A673 (cell line): ENCODE data around the gene MDM2. TPM values are rescaled to one million over a fixed set of nuclear protein-coding genes. Genes with fewer than 3 reads are reported as not detected.

ENCODE experiments used
- BruUV-seq: library from RNA; stranded (reverse); fragments of 400-500 nt; replicated peaks from 2 replicates; lab custom pipeline; 2021; lab: Mats Ljungman, UMichigan
- CTCF ChIA-PET: fragments of 300-600 bp; sonication (Branson Sonifier 250); formaldehyde crosslinking; loops from one replicate; lab custom pipeline; 2022; ENCODE audit warnings: antibody characterized with exemption; lab: Charles Lee
- POLR2A ChIA-PET: fragments of 300-600 bp; sonication (Branson Sonifier 250); formaldehyde crosslinking; loops from one replicate; lab custom pipeline; 2022; ENCODE audit warnings: antibody characterized with exemption; ENCODE audit not compliant: low non-redundant PET; lab: Charles Lee
- DNase-seq: peaks from one replicate; pipeline ENCODE4 v3.0.0-alpha.2; 2015; ENCODE audit warnings: low spot score
- H3K27ac ChIP-seq: fragments of 200-600 bp; sonication (generic); 2 replicates; pipeline ENCODE4 v1.5.1; 2016; ENCODE audit warnings: mixed run types, low read depth, mild to moderate bottlenecking, mixed read lengths, antibody characterized with exemption, low read length; ENCODE audit not compliant: poor library complexity, severe bottlenecking
- H3K27me3 ChIP-seq: fragments of 200-600 bp; sonication (generic); replicated peaks from 2 replicates; pipeline ENCODE4 v1.6.1; 2017; ENCODE audit warnings: mixed run types, low read depth, mild to moderate bottlenecking, mixed read lengths, antibody characterized with exemption, low read length; ENCODE audit not compliant: insufficient read depth, poor library complexity
- H3K36me3 ChIP-seq: fragments of 200-600 bp; sonication (generic); 2 replicates; pipeline ENCODE4 v1.6.1; 2016; ENCODE audit warnings: mixed run types, mild to moderate bottlenecking, mixed read lengths, antibody characterized with exemption, low read length; ENCODE audit not compliant: insufficient read depth, poor library complexity, severe bottlenecking
- H3K4me1 ChIP-seq: fragments of 200-600 bp; sonication (generic); 2 replicates; pipeline ENCODE4 v1.6.1; 2017; ENCODE audit warnings: mixed run types, mild to moderate bottlenecking, mixed read lengths, antibody characterized with exemption, low read length; ENCODE audit not compliant: insufficient read depth, poor library complexity, severe bottlenecking
- H3K4me3 ChIP-seq: fragments of 200-600 bp; sonication (generic); 2 replicates; pipeline ENCODE4 v1.5.1; 2016; ENCODE audit warnings: low read depth, mixed run types, mild to moderate bottlenecking, mixed read lengths, low read length; ENCODE audit not compliant: poor library complexity, severe bottlenecking
- H3K9me3 ChIP-seq: fragments of 200-600 bp; sonication (generic); 2 replicates; pipeline ENCODE4 v1.6.1; 2016; ENCODE audit warnings: mixed run types, low read depth, mild to moderate bottlenecking, mixed read lengths, antibody characterized with exemption, low read length; ENCODE audit not compliant: poor library complexity, severe bottlenecking
- EZH2 ChIP-seq: fragments of 200-600 bp; sonication (generic); IDR thresholded peaks from 2 replicates; pipeline ENCODE4 v1.6.1; 2017; ENCODE audit warnings: borderline replicate concordance, low read depth, mild to moderate bottlenecking, mixed read lengths, antibody characterized with exemption, low read length; ENCODE audit not compliant: poor library complexity, severe bottlenecking
- intact Hi-C: fragments of 100-400 bp; cut with micrococcal nuclease; formaldehyde crosslinking; loops from one replicate; pipeline ENCODE4 v1.10.0; 2022; ENCODE audit not compliant: unreplicated experiment
- total RNA-seq: library from RNA; stranded (reverse); gene quantifications from 2 replicates; pipeline ENCODE4 v1.2.3, GENCODE V29; 2021
- TF ChIP-seq, protein P1 (sequence below): fragments of 300-800, 200-600 bp; sonication (generic); conservative IDR thresholded peaks from 2 replicates; pipeline ENCODE4 v1.5.1; 2017; ENCODE audit warnings: low read depth, mild to moderate bottlenecking, antibody characterized with exemption, low read length, moderate library complexity, mixed read lengths

The MDM2 gene
- total RNA-seq, 1 experiment from 2014 or later = 149 TPM

- no peak overlapping the region for H3K4me3 ChIP-seq
- H3K36me3 ChIP-seq = peaks cover 91% of the 10 kb centered on the region
- intact Hi-C loops = no loop called here
- ChIA-PET POLR2A (no interaction called here), CTCF (no interaction called here)
- H3K27me3 ChIP-seq = no peaks in the 10 kb centered on the region
- TF ChIP-seq EZH2 = no peak
- TF ChIP-seq, protein P1, sequence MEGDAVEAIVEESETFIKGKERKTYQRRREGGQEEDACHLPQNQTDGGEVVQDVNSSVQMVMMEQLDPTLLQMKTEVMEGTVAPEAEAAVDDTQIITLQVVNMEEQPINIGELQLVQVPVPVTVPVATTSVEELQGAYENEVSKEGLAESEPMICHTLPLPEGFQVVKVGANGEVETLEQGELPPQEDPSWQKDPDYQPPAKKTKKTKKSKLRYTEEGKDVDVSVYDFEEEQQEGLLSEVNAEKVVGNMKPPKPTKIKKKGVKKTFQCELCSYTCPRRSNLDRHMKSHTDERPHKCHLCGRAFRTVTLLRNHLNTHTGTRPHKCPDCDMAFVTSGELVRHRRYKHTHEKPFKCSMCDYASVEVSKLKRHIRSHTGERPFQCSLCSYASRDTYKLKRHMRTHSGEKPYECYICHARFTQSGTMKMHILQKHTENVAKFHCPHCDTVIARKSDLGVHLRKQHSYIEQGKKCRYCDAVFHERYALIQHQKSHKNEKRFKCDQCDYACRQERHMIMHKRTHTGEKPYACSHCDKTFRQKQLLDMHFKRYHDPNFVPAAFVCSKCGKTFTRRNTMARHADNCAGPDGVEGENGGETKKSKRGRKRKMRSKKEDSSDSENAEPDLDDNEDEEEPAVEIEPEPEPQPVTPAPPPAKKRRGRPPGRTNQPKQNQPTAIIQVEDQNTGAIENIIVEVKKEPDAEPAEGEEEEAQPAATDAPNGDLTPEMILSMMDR = no peak
- no peak overlapping the region for H3K27ac ChIP-seq
- BruUV-seq = no TSS peak
- H3K9me3 ChIP-seq = no peaks in the 10 kb centered on the region
- DNase-seq = no peak
- H3K4me1 ChIP-seq = no peaks in the 10 kb centered on the region
Observed at GRCh38 chr12:68824597-68825250, 16.7 kb downstream of the MDM2 start.

GRCh38 chr12:68825569-68826217 is 17.7 kb downstream of the MDM2 start:
- no peak for DNase-seq
- Histone ChIP-seq H3K9me3 (no peaks in the 10 kb centered on the region), H3K4me1 (no peaks in the 10 kb centered on the region), H3K36me3 (peaks cover 88% of the 10 kb centered on the region), H3K4me3 (no peak overlapping the region), H3K27me3 (no peaks in the 10 kb centered on the region), H3K27ac (no peak overlapping the region)
- intact Hi-C loops = no loop called here
- POLR2A ChIA-PET = no interaction called here
- CTCF ChIA-PET = interaction anchor here (0.5 kb wide), 1 partner anchor 472 kb away, joined by 4 read pairs; no protein-coding TSS in a partner anchor
- no TSS peak for BruUV-seq
- no peak for TF ChIP-seq EZH2
- TF ChIP-seq, protein P1 = no peak

- no peak for DNase-seq
- no peaks in the 10 kb centered on the region for H3K9me3 ChIP-seq
- H3K27ac ChIP-seq = no peak overlapping the region
- TF ChIP-seq EZH2 = no peak
- TF ChIP-seq, protein P1 = no peak
- BruUV-seq = no TSS peak
- peaks cover 3% of the 10 kb centered on the region for H3K4me1 ChIP-seq
- no peak overlapping the region for H3K4me3 ChIP-seq
- H3K36me3 ChIP-seq = peaks cover 79% of the 10 kb centered on the region
- ChIA-PET CTCF (no interaction called here), POLR2A (no interaction called here)
- intact Hi-C loops = no loop called here
- no peaks in the 10 kb centered on the region for H3K27me3 ChIP-seq
Observed at GRCh38 chr12:68827895-68828671, 20.1 kb downstream of the MDM2 start.
